PC-9 (cell line): ENCODE measurements around the gene NKAPD1. TPM values are rescaled to one million over a fixed set of nuclear protein-coding genes. Genes with fewer than 3 reads are reported as not detected.
"Not testable (repeated sequence)": the region's sequence is repeated elsewhere in the genome, so short reads cannot be mapped to it uniquely, and the experiment has no call there.

Source experiments
- BruUV-seq: library from RNA; stranded (reverse); fragments of 400-500 nt; replicated peaks from 2 replicates; lab custom pipeline; 2021; lab: Mats Ljungman, UMichigan
- CTCF ChIA-PET: fragments of 300-600 bp; sonication (Branson Sonifier 250); formaldehyde crosslinking; loops from one replicate; lab custom pipeline; 2022; ENCODE audit warnings: antibody characterized with exemption; lab: Charles Lee
- POLR2A ChIA-PET: fragments of 300-600 bp; sonication (Branson Sonifier 250); formaldehyde crosslinking; loops from one replicate; lab custom pipeline; 2022; ENCODE audit warnings: antibody characterized with exemption; ENCODE audit not compliant: unreplicated experiment; lab: Charles Lee
- DNase-seq, 2 experiments: peaks; one replicate each; pipeline versions ENCODE4 v3.0.0 to v3.0.0-alpha.2; 2015 to 2022; ENCODE audit warnings: mixed read lengths in 1 of 2
- H2AFZ ChIP-seq: fragments of 200-600 bp; sonication (generic); 2 replicates; pipeline ENCODE4 v1.8.1; 2017; ENCODE audit warnings: antibody characterized with exemption
- H3F3A ChIP-seq: fragments of 200-600 bp; sonication (generic); 2 replicates; pipeline ENCODE4 v1.8.1; 2017; ENCODE audit warnings: antibody characterized with exemption, mild to moderate bottlenecking, low read depth; ENCODE audit not compliant: insufficient read depth
- H3K27ac ChIP-seq: fragments of 200-600 bp; sonication (generic); 2 replicates; pipeline ENCODE4 v1.6.1; 2016; ENCODE audit warnings: mixed run types
- H3K27me3 ChIP-seq: fragments of 200-600 bp; sonication (generic); 2 replicates; pipeline ENCODE4 v1.6.1; 2016; ENCODE audit warnings: low read depth, mixed run types; ENCODE audit not compliant: insufficient read depth
- H3K36me3 ChIP-seq: fragments of 200-600 bp; sonication (generic); 2 replicates; pipeline ENCODE4 v1.6.1; 2016; ENCODE audit warnings: low read depth, mixed run types
- H3K4me1 ChIP-seq: fragments of 200-600 bp; sonication (generic); replicated peaks from 2 replicates; pipeline ENCODE4 v1.6.1; 2016; ENCODE audit warnings: mixed run types; ENCODE audit not compliant: insufficient read depth
- H3K4me2 ChIP-seq: fragments of 200-600 bp; sonication (generic); 2 replicates; pipeline ENCODE4 v1.6.1; 2017; ENCODE audit warnings: mixed run types
- H3K4me3 ChIP-seq: fragments of 200-600 bp; sonication (generic); 2 replicates; pipeline ENCODE4 v1.6.1; 2016; ENCODE audit warnings: mixed run types
- H3K79me2 ChIP-seq: fragments of 200-600 bp; sonication (generic); 2 replicates; pipeline ENCODE4 v1.6.1; 2017; ENCODE audit warnings: low read depth, mixed run types
- H3K9me2 ChIP-seq: fragments of 200-600 bp; sonication (generic); 2 replicates; pipeline ENCODE4 v1.8.1; 2017; ENCODE audit warnings: mild to moderate bottlenecking; ENCODE audit not compliant: insufficient read depth
- H3K9me3 ChIP-seq: fragments of 200-600 bp; sonication (generic); 2 replicates; pipeline ENCODE4 v1.8.1; 2016; ENCODE audit warnings: low read depth; ENCODE audit not compliant: insufficient read depth
- H4K20me1 ChIP-seq: fragments of 200-600 bp; sonication (generic); 2 replicates; pipeline ENCODE4 v1.8.1; 2017; ENCODE audit not compliant: insufficient read depth
- CTCF ChIP-seq: fragments of 200-600 bp; sonication (generic); conservative IDR thresholded peaks from 2 replicates; pipeline ENCODE4 v1.6.1; 2017; ENCODE audit warnings: mixed run types, antibody characterized with exemption, mild to moderate bottlenecking, moderate library complexity
- EZH2 ChIP-seq: fragments of 200-600 bp; sonication (generic); IDR thresholded peaks from 2 replicates; pipeline ENCODE4 v1.8.0; 2017; ENCODE audit warnings: antibody characterized with exemption, low read depth
- intact Hi-C: fragments of 100-400 bp; cut with micrococcal nuclease; formaldehyde crosslinking; loops from one replicate; pipeline ENCODE4 v1.10.0; 2022; ENCODE audit not compliant: unreplicated experiment
- total RNA-seq: library from RNA; stranded (reverse); gene quantifications from 2 replicates; pipeline ENCODE4 v1.2.3, GENCODE V29; 2021

Gene NKAPD1
- total RNA-seq, 1 experiment from 2014 or later = 16.5 TPM

GRCh38 chr11:112042961-112043304 is 31.2 kb upstream of the NKAPD1 start:
- ChIA-PET POLR2A (interaction anchor here (0.5 kb wide), 1 partner anchor 39 kb away, joined by 5 read pairs; no protein-coding TSS in a partner anchor), CTCF (no interaction called here)
- Histone ChIP-seq H3K27me3 (no peaks in the 10 kb centered on the region), H3K4me1 (peaks cover 22% of the 10 kb centered on the region), H3K36me3 (peaks cover 46% of the 10 kb centered on the region), H3K27ac (peak overlapping the region; percentile 82), H3F3A (peaks cover 22% of the 10 kb centered on the region), H3K9me2 (no peaks in the 10 kb centered on the region), H2AFZ (no peak overlapping the region), H4K20me1 (no peaks in the 10 kb centered on the region), H3K79me2 (peaks cover 3% of the 10 kb centered on the region; the same call in 1 of the 2 replicates), H3K4me2 (peak overlapping the region; percentile 24), H3K9me3 (no peaks in the 10 kb centered on the region), H3K4me3 (no peak overlapping the region)
- intact Hi-C loops = no loop called here
- no TSS peak for BruUV-seq
- no peak for TF ChIP-seq EZH2
- TF ChIP-seq CTCF = no peak
- DNase-seq = no peak

DNA sequence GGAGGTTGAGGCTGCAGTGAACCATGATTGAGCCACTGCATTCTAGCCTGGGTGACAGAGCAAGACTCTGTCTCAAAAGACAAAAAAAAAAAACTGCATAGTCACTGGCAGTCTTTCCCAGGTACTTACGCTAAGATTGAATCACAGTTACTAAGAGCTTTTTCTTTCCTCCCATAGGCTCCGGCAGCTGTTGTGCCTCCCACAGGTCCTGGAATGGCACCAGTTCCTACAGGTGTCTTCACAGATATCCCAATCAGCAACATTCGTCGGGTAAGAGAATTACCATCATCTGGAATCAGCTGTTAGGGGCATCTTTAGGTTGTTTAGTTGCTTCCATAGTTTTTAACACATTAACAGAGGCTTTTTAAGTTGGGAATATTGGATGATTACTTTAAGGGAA is 29.1 kb upstream of the NKAPD1 start:
- peaks cover 6% of the 10 kb centered on the region; the same call in 1 of the 2 replicates for H3K79me2 ChIP-seq
- H3K9me3 ChIP-seq = no peaks in the 10 kb centered on the region
- no TSS peak for BruUV-seq
- H3K36me3 ChIP-seq = peaks cover 48% of the 10 kb centered on the region
- no peak overlapping the region for H2AFZ ChIP-seq
- peaks cover 34% of the 10 kb centered on the region for H3K4me1 ChIP-seq
- no peaks in the 10 kb centered on the region for H4K20me1 ChIP-seq
- ChIA-PET POLR2A (no interaction called here), CTCF (no interaction called here)
- H3K27me3 ChIP-seq = no peaks in the 10 kb centered on the region
- H3K4me2 ChIP-seq = no peak overlapping the region
- intact Hi-C loops = no loop called here
- no peaks in the 10 kb centered on the region for H3K9me2 ChIP-seq
- no peak overlapping the region for H3K4me3 ChIP-seq
- no peak overlapping the region for H3K27ac ChIP-seq
- peaks cover 33% of the 10 kb centered on the region for H3F3A ChIP-seq
- no peak for TF ChIP-seq EZH2
- TF ChIP-seq CTCF = no peak
- DNase-seq = no peak

GRCh38 chr11:112046647-112047046 is 27.5 kb upstream of the NKAPD1 start:
- H3K4me2 ChIP-seq, H3K27ac ChIP-seq, H3K79me2 ChIP-seq, H2AFZ ChIP-seq, H3K4me3 ChIP-seq, intact Hi-C loops, H3K9me3 ChIP-seq, H3K9me2 ChIP-seq, DNase-seq, H4K20me1 ChIP-seq, BruUV-seq, POLR2A ChIA-PET, CTCF ChIA-PET, H3K27me3 ChIP-seq: not testable (repeated sequence)
- Histone ChIP-seq H3F3A (peaks cover 21% of the 10 kb centered on the region), H3K4me1 (peaks cover 28% of the 10 kb centered on the region), H3K36me3 (peaks cover 50% of the 10 kb centered on the region)

- Histone ChIP-seq H3F3A (peaks cover 11% of the 10 kb centered on the region; the same call in 1 of the 2 replicates), H3K36me3 (peaks cover 50% of the 10 kb centered on the region), H3K4me1 (peaks cover 12% of the 10 kb centered on the region), H3K27ac (peak overlapping the region; percentile 38)
- POLR2A ChIA-PET = interaction anchor here (0.6 kb wide), 2 partner anchors 101 to 279 kb away, joined by 15 to 16 read pairs; no protein-coding TSS in a partner anchor
- CTCF ChIA-PET, H3K4me2 ChIP-seq, BruUV-seq, H3K27me3 ChIP-seq, H4K20me1 ChIP-seq, H3K9me2 ChIP-seq, intact Hi-C loops, H3K4me3 ChIP-seq, DNase-seq, H3K9me3 ChIP-seq, H3K79me2 ChIP-seq, H2AFZ ChIP-seq: not testable (repeated sequence)
These were observed 25.8 kb upstream of the NKAPD1 start for GRCh38 chr11:112048256-112048655.
